Left renal pelvis (tissue), 4 donors: ENCODE measurements around the gene LAMB3. TPM values are rescaled to one million over a fixed set of nuclear protein-coding genes. Genes with fewer than 3 reads are reported as not detected.

Experiments
- DNase-seq, 4 donors: peaks; one replicate each; pipeline ENCODE4 v3.0.0-alpha.2; 2013; ENCODE audit warnings: low read depth in 4 of 4, low spot score in 3 of 4
- polyA plus RNA-seq, 4 donors: library from polyadenylated mRNA; unstranded; fragments of 120-200 nt; gene quantifications; one replicate each; pipeline ENCODE4 v1.2.1, GENCODE V29; 2013; ENCODE audit not compliant: insufficient read length in 4 of 4

Gene LAMB3
- polyA plus RNA-seq, 4 donors, result 0.35 to 2.1 (median 1.4) TPM

GRCh38 chr1:209619696-209620486 lies 32.3 kb downstream of the LAMB3 start:
- no peak for DNase-seq

DNA sequence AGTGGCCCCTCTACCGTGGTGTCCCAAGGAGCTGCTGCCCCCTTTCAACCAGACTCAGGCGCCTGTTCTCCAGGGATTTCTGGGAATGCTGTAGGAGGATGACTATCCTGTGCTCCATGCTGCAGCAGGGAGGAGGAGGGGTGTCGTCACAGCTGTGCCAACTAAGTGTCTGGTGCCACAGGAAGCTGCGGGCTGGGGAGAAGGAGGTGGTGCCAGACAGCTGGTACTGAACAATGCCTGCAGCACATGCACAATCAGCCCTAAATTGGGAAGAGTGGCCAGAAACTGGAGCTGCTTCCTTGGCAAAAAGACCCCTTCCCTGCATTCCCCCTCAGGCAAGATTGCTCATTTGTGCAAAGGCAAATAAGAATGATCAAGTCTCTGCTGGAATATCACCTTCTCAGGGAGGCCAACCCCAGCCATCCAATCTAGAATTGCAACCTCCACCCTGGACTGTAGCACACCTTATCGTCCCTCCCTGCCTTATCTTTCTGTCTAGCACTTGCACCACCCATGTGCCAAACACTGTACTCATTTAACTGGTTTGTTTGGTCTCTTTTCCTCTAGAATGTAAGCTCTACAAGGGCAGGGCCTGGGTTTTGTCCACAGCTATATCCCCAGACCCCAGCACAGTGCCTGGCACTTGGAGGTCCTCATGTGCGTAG lies 33.3 kb downstream of the LAMB3 start:
- DNase-seq, result no peak

DNA sequence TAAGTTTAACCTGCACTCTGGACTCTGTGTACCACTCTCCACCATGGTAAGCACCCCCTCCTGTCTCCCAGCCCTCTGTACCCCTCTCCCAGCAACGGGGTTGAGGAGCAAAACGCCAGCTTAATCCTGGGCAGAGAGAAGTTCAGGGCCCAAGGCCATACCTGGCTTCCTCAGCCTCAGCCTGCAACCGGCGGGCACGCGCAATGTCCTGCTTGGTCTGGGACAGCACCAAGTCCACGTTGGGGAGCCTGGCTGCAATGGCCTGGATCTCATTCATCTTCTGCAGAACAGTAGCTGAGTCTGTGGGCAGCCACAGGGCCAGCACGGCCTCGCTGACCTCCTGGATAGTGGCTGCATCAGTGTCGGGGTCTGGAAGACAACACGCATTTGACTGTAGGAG lies 33.9 kb downstream of the LAMB3 start:
- DNase-seq, result no peak

DNA sequence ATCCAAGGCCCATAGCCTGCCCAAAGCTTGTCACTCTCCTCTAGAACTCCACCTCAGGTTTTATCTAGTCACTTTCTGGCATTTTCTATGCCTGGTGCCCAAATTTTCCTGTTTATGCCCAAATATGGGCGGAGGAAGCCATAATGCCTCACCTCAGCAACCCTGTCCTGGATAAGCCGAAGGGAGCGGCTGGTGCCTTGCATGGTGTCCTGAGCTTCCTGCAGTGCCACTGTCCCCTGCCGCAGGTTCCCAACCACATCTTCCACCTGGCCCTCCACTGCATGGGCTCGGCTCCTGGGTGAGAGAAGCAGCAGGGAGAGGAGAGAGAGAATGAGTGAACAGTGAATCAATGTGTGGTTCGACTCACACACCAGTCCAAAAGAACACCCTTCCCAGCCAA lies 34.5 kb downstream of the LAMB3 start:
- no peak for DNase-seq

DNA sequence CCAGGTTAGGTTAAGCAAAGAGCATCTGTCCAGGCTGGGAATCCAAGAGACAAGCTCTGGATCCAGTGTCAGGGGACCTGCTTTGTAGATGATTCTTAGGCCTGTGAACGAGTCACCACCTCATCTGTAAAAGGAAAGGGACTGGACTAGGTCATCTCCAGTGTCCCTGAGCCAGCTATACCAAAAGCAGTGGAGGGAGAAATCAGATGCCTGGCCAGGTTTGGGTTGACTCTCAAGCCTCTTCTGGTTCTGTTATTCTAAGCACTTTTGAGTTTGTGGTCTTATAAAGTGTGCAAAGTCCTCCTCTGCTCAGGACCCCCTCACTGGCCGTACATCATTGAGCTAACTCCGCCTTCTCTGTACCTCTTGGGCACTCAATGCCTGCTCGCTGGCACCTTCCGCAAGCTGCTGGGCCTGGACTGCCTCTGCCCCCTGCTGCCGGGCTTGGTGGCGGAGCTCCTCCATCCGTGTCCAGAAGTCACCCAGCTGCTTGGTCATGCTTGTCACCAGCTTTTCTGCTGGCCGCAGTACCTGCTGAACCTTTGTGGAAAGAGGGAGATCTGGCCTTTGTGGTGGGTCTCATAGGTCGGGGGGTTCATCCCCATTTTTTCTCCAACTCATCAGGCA lies 35.1 kb downstream of the LAMB3 start:
- no peak for DNase-seq

- DNase-seq, result no peak
Observed at GRCh38 chr1:209616366-209617046, 35.7 kb downstream of the LAMB3 start.

DNA sequence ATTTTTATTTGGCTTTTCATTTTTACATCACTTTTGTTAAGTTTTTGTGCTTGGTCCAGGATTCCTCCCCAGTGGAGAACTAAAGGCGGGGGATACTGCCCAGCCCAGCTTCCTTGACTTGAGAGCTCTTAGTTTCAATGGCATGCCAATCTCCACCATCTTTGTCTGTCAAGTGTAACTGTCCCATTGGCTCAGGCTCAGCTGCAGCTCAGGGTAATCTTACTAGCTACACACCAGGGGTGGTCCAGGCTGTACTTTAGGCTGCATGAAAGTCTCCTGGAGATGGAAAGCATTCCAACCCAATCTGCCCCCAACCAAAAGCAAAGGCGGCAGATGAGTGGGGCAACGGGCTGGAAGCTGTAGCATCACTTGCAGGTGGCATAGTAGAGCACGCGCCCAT lies 37.3 kb downstream of the LAMB3 start:
- no peak for DNase-seq

GRCh38 chr1:209614151-209614420 lies 38.1 kb downstream of the LAMB3 start:
- DNase-seq, result no peak

DNA sequence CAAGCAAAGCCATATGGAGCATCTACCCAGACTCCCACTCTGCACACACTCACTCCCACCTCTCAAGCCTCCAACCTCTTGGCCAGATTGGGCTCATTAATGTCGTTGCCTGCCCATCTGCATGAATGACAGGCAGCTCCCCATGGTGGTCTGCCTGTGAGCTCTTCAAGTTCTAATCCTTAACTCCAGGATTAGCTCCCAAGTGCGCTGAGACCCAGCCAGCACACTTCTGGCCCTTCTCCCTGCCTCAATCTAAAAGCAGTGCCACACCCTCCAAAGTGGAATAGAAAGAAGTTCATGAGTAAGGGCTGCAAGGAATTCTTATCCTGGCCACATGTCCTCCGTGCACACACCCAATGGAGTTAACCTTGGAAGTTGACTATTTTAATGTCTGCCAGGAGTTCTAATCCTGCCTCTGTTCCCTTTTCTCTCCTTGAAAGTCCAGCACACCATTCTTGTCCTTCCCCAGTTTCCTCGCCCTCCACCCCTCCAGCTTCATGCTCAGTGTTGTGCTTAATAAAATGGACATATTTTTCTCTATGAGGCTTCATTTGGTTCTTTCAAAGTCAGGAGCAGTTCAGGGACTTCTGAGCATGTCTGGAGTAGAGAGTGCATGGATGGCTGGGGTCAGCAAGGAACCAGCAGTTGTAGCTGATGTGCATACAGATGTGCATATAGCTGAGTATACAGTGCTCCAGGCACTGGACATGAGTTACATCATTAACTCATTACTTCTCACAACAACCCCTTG lies 38.6 kb downstream of the LAMB3 start:
- DNase-seq, result no peak

GRCh38 chr1:209612646-209613399 lies 39.4 kb downstream of the LAMB3 start:
- no peak for DNase-seq

- no peak for DNase-seq
Observed at GRCh38 chr1:209611771-209612570, 40.3 kb downstream of the LAMB3 start.

GRCh38 chr1:209610631-209610905 lies 41.7 kb downstream of the LAMB3 start:
- DNase-seq, result no peak

GRCh38 chr1:209609791-209610630 lies 42.2 kb downstream of the LAMB3 start:
- DNase-seq, result no peak

DNA sequence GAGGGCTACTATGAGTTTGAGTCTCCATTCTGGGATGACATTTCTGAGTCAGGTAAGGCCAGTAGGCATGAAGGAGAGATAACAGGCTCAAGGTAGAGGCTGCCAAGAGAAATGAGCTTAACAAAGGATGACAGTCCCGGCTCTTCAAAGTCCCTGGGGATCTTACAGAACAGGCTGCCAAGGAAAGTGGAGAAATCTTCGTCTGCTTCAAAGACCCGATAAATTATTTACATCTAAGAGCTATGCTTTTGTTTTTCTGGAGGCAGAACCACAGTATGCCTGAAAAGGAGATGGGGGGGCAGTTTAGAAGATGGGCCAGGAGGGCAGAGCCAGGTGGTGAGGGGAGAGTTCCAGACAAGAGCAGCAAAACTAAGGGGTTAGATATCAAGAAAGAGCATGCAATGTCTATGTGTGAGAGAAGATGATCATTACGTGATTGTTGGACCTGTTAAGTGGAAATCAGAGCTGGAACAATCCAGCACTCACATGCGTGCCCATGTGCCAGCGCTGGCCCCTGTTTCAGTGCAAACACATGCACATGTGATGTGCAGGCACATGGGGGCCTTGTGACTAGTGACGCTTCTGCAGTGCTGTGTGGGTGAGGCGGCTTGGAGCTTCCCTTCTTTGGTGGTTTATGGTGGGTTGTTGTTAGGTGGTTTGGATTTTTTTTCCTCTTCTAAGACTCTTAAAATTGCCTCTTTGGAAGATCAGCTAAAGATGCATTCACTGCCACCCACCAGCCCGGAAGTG lies 43.0 kb downstream of the LAMB3 start:
- DNase-seq, result no peak

DNA sequence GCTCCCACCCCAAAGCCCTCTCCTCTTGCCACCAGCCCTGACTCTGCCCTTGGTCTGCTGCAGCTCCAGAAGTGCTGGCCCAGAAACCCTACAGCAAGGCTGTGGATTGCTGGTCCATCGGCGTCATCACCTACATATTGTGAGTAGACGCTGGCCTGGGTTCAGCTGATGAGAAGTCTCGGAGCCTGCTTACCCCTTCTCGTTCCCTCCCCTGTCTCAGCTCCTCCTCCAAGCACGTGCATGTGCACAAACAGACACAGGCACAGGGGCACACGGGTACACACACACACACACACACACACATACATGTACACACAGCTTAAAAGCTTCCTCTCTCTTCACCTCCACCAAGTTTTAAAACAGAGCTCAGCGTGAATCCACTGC lies 44.4 kb downstream of the LAMB3 start:
- DNase-seq, result no peak

DNA sequence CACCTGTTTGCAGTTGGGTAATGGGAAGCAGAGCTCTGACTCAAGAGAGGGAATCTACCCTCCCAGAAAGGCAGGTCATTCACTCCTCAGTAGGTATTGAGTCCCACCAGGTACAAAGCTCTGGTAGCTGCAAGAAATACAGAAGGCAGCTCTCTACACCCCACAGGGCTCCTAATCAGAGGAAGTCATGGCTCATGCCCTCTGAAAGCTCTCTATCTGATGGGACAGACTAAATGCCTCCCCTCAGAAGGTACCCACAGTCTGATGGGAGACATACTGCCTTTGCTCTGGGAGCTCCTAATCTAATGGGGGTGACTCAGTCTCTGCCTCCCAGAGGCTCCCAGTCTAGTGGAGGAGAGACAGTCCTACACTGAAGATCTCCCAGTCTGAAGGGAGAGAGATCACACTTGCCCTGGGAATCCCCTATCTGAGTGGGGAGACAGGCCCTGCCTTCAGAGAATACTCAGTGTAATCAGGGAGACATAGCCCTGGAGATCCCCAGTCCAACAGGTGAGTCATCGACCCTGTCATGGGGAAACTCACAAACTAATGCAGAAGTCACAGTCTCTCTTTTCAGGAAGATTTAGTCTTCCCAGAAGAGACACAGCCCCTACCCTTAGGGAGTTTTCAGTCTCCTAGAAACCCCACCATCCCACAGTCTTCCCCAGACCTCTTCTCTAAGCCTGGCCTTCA lies 45.0 kb downstream of the LAMB3 start:
- DNase-seq, result no peak

- no peak for DNase-seq
Observed at GRCh38 chr1:209603877-209604276, 48.3 kb downstream of the LAMB3 start.
